GM23338 (cell line): Measurements from ENCODE around the gene RYR3. TPM values are rescaled to one million over a fixed set of nuclear protein-coding genes. Genes with fewer than 3 reads are reported as not detected.

Experiments used
- ATAC-seq: fragments of 200-7000 bp; cut with Tn5 transposase; 3 replicates; pipeline ENCODE4 v1.9.1; 2020
- DNase-seq: peaks from one replicate; pipeline ENCODE4 v3.0.0-alpha.2; 2015; ENCODE audit warnings: low spot score
- H2AFZ ChIP-seq: fragments of 200-600 bp; sonication (generic); 2 replicates; pipeline ENCODE4 v1.8.0; 2016; ENCODE audit warnings: antibody characterized with exemption, mild to moderate bottlenecking, moderate library complexity
- H3F3A ChIP-seq: fragments of 200-600 bp; sonication (generic); replicated peaks from 2 replicates; pipeline ENCODE4 v1.8.0; 2017; ENCODE audit warnings: antibody characterized with exemption, mixed run types, low read depth
- H3K27ac ChIP-seq: fragments of 200-600 bp; sonication (generic); 2 replicates; pipeline ENCODE4 v1.6.1; 2016; ENCODE audit warnings: low read depth
- H3K27me3 ChIP-seq: fragments of 200-600 bp; sonication (generic); 2 replicates; pipeline ENCODE4 v1.8.0; 2016; ENCODE audit warnings: mild to moderate bottlenecking, mixed run types, moderate library complexity; ENCODE audit not compliant: insufficient read depth
- H3K36me3 ChIP-seq: fragments of 200-600 bp; sonication (generic); 2 replicates; pipeline ENCODE4 v1.8.0; 2016; ENCODE audit warnings: mild to moderate bottlenecking; ENCODE audit not compliant: insufficient read depth
- H3K4me1 ChIP-seq: fragments of 200-600 bp; sonication (generic); 2 replicates; pipeline ENCODE4 v1.8.0; 2016; ENCODE audit warnings: mild to moderate bottlenecking, moderate library complexity; ENCODE audit not compliant: insufficient read depth
- H3K4me2 ChIP-seq: fragments of 200-600 bp; sonication (generic); 2 replicates; pipeline ENCODE4 v1.7.1; 2017; ENCODE audit warnings: mixed run types
- H3K4me3 ChIP-seq: fragments of 200-600 bp; sonication (generic); 2 replicates; pipeline ENCODE4 v1.6.1; 2016; ENCODE audit warnings: mixed run types
- H3K79me2 ChIP-seq: fragments of 200-600 bp; sonication (generic); replicated peaks from 2 replicates; pipeline ENCODE4 v1.8.0; 2017; ENCODE audit warnings: mild to moderate bottlenecking; ENCODE audit not compliant: insufficient read depth
- H3K9me2 ChIP-seq: fragments of 200-600 bp; sonication (generic); 2 replicates; pipeline ENCODE4 v1.8.0; 2017; ENCODE audit not compliant: insufficient read depth
- H4K20me1 ChIP-seq: fragments of 200-600 bp; sonication (generic); replicated peaks from 2 replicates; pipeline ENCODE4 v1.8.0; 2017; ENCODE audit warnings: mild to moderate bottlenecking; ENCODE audit not compliant: insufficient read depth
- H3K27ac Mint-ChIP-seq: 2 replicates; pipeline ENCODE4 v1.8.0; 2020; ENCODE audit warnings: inconsistent platforms, mild to moderate bottlenecking, moderate library complexity, mixed read lengths
- H3K27me3 Mint-ChIP-seq: 3 replicates; pipeline ENCODE4 v1.8.0; 2022; ENCODE audit warnings: low read depth, mild to moderate bottlenecking, moderate library complexity, mixed read lengths, inconsistent platforms; ENCODE audit not compliant: insufficient read depth, poor library complexity
- H3K36me3 Mint-ChIP-seq: 3 replicates; pipeline ENCODE4 v1.8.0; 2021; ENCODE audit warnings: low read depth, mild to moderate bottlenecking, inconsistent platforms, moderate library complexity, mixed read lengths
- H3K4me1 Mint-ChIP-seq: 3 replicates; pipeline ENCODE4 v1.8.0; 2020; ENCODE audit warnings: mild to moderate bottlenecking, inconsistent platforms, mixed read lengths
- H3K4me3 Mint-ChIP-seq: 3 replicates; pipeline ENCODE4 v1.8.0; 2021; ENCODE audit warnings: moderate library complexity, mild to moderate bottlenecking, inconsistent platforms, mixed read lengths
- H3K9me3 Mint-ChIP-seq: 3 replicates; pipeline ENCODE4 v1.8.0; 2020; ENCODE audit warnings: moderate library complexity, mild to moderate bottlenecking, inconsistent platforms, mixed read lengths
- CREB1 ChIP-seq: fragments of 250-450 bp; sonication (Bioruptor Pico); IDR thresholded peaks from 2 replicates; pipeline ENCODE4 v1.5.0; 2020; ENCODE audit warnings: low read depth, mild to moderate bottlenecking, moderate library complexity
- EZH2 ChIP-seq: fragments of 200-600 bp; sonication (generic); IDR thresholded peaks from one replicate; pipeline ENCODE4 v1.8.0; 2017; ENCODE audit warnings: antibody characterized with exemption, mild to moderate bottlenecking, low read depth; ENCODE audit not compliant: unreplicated experiment
- EZH2phosphoT487 ChIP-seq: fragments of 200-600 bp; sonication (generic); IDR thresholded peaks from one replicate; pipeline ENCODE4 v1.8.1; 2018; ENCODE audit warnings: antibody characterized with exemption; ENCODE audit not compliant: unreplicated experiment
- JUNB ChIP-seq: IDR thresholded peaks from one replicate; pipeline ENCODE4 v1.6.1; 2016; ENCODE audit warnings: antibody characterized with exemption; ENCODE audit not compliant: unreplicated experiment
- NANOG ChIP-seq: IDR thresholded peaks from 2 replicates; pipeline ENCODE4 v1.6.1; 2016; ENCODE audit warnings: antibody characterized with exemption, borderline replicate concordance
- POLR2AphosphoS5 ChIP-seq: IDR thresholded peaks from 2 replicates; pipeline ENCODE4 v1.6.1; 2016; ENCODE audit warnings: antibody characterized with exemption, low read depth
- STAT1 ChIP-seq: IDR thresholded peaks from one replicate; pipeline ENCODE4 v1.6.1; 2016; ENCODE audit warnings: antibody characterized with exemption; ENCODE audit not compliant: unreplicated experiment
- ZNF114 ChIP-seq: fragments of 250-450 bp; sonication (Bioruptor Pico); IDR thresholded peaks from 2 replicates; pipeline ENCODE4 v1.5.0; 2020; ENCODE audit warnings: mild to moderate bottlenecking, moderate library complexity
- ZNF331 ChIP-seq: fragments of 250-450 bp; sonication (Bioruptor Pico); IDR thresholded peaks from 2 replicates; pipeline ENCODE4 v1.5.0; 2020; ENCODE audit warnings: low read depth, mild to moderate bottlenecking, moderate library complexity
- polyA plus RNA-seq: library from polyadenylated mRNA; unstranded; fragments of >200 nt; fragmentation: Nextera tagmentation; extraction: Ambion mirVana; gene quantifications from 2 replicates; pipeline ENCODE4 v1.2.1, GENCODE V29; 2016
- total RNA-seq: library from RNA; depleted of rRNA; stranded (reverse); fragments of >200 nt; shearing (Covaris generic); gene quantifications from 2 replicates; pipeline ENCODE4 v1.2.3, GENCODE V29; 2014
- TF ChIP-seq, protein P1 (sequence below), 2 experiments: fragments of 200-600 bp in 1 of 2; sonication (generic) in 1 of 2; conservative IDR thresholded peaks; 2 replicates each; pipeline versions ENCODE4 v1.5.1 to v1.6.1; 2016 to 2017; ENCODE audit warnings: antibody characterized with exemption in 2 of 2, low read depth in 2 of 2, mild to moderate bottlenecking in 2 of 2, moderate library complexity in 1 of 2
- TF ChIP-seq, protein P2 (sequence below): IDR thresholded peaks from one replicate; pipeline ENCODE4 v1.6.1; 2018; ENCODE audit warnings: antibody characterized with exemption; ENCODE audit not compliant: unreplicated experiment
- TF ChIP-seq, protein P3 (sequence below): IDR thresholded peaks from 2 replicates; pipeline ENCODE4 v1.6.1; 2016; ENCODE audit warnings: antibody characterized with exemption
- TF ChIP-seq, protein P4 (sequence below): fragments of 250-450 bp; sonication (Bioruptor Pico); IDR thresholded peaks from 2 replicates; pipeline ENCODE4 v1.5.0; 2020; ENCODE audit warnings: mild to moderate bottlenecking, moderate library complexity

The RYR3 gene
- total and polyA plus RNA-seq, 2 experiments from 2014 or later, result 1.1 to 1.2 TPM

GRCh38 chr15:33468740-33469139 is 158.0 kb downstream of the RYR3 start:
- Histone ChIP-seq H3K27me3 (peaks cover 32% of the 10 kb centered on the region; the same call in 1 of the 2 replicates), H3K4me3 (no peak overlapping the region), H3K4me2 (0 out of 2 replicates have a peak overlapping the region, but pooled peaks have one; percentile 25), H4K20me1 (no peaks in the 10 kb centered on the region), H3K4me1 (peaks cover 13% of the 10 kb centered on the region), H3K36me3 (no peaks in the 10 kb centered on the region), H3K9me2 (0 out of 2 replicates have a peak, but pooled peaks cover 10% of the 10 kb centered on the region), H2AFZ (no peak overlapping the region), H3F3A (no peaks in the 10 kb centered on the region), H3K27ac (no peak overlapping the region), H3K79me2 (no peaks in the 10 kb centered on the region)
- H3K4me1 Mint-ChIP-seq, result no peaks in the 10 kb centered on the region
- no peak for TF ChIP-seq EZH2
- TF ChIP-seq STAT1, result no peak
- TF ChIP-seq, protein P1, sequence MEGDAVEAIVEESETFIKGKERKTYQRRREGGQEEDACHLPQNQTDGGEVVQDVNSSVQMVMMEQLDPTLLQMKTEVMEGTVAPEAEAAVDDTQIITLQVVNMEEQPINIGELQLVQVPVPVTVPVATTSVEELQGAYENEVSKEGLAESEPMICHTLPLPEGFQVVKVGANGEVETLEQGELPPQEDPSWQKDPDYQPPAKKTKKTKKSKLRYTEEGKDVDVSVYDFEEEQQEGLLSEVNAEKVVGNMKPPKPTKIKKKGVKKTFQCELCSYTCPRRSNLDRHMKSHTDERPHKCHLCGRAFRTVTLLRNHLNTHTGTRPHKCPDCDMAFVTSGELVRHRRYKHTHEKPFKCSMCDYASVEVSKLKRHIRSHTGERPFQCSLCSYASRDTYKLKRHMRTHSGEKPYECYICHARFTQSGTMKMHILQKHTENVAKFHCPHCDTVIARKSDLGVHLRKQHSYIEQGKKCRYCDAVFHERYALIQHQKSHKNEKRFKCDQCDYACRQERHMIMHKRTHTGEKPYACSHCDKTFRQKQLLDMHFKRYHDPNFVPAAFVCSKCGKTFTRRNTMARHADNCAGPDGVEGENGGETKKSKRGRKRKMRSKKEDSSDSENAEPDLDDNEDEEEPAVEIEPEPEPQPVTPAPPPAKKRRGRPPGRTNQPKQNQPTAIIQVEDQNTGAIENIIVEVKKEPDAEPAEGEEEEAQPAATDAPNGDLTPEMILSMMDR (conservative IDR thresholded peaks at IDR 0.05; ENCODE audit: low read depth in 2 of 2), result no peak
- TF ChIP-seq JUNB, result no peak
- no peak for TF ChIP-seq POLR2AphosphoS5
- no peak for TF ChIP-seq EZH2phosphoT487
- TF ChIP-seq CREB1 (CRISPR knock-in tag), result no peak
- TF ChIP-seq ZNF114 (CRISPR knock-in tag), result no peak
- no peak for TF ChIP-seq ZNF331 (CRISPR knock-in tag)
- TF ChIP-seq, protein P2, sequence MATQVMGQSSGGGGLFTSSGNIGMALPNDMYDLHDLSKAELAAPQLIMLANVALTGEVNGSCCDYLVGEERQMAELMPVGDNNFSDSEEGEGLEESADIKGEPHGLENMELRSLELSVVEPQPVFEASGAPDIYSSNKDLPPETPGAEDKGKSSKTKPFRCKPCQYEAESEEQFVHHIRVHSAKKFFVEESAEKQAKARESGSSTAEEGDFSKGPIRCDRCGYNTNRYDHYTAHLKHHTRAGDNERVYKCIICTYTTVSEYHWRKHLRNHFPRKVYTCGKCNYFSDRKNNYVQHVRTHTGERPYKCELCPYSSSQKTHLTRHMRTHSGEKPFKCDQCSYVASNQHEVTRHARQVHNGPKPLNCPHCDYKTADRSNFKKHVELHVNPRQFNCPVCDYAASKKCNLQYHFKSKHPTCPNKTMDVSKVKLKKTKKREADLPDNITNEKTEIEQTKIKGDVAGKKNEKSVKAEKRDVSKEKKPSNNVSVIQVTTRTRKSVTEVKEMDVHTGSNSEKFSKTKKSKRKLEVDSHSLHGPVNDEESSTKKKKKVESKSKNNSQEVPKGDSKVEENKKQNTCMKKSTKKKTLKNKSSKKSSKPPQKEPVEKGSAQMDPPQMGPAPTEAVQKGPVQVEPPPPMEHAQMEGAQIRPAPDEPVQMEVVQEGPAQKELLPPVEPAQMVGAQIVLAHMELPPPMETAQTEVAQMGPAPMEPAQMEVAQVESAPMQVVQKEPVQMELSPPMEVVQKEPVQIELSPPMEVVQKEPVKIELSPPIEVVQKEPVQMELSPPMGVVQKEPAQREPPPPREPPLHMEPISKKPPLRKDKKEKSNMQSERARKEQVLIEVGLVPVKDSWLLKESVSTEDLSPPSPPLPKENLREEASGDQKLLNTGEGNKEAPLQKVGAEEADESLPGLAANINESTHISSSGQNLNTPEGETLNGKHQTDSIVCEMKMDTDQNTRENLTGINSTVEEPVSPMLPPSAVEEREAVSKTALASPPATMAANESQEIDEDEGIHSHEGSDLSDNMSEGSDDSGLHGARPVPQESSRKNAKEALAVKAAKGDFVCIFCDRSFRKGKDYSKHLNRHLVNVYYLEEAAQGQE, result no peak
- no peak for TF ChIP-seq NANOG
- TF ChIP-seq, protein P3, sequence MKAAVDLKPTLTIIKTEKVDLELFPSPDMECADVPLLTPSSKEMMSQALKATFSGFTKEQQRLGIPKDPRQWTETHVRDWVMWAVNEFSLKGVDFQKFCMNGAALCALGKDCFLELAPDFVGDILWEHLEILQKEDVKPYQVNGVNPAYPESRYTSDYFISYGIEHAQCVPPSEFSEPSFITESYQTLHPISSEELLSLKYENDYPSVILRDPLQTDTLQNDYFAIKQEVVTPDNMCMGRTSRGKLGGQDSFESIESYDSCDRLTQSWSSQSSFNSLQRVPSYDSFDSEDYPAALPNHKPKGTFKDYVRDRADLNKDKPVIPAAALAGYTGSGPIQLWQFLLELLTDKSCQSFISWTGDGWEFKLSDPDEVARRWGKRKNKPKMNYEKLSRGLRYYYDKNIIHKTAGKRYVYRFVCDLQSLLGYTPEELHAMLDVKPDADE, result no peak
- TF ChIP-seq, protein P4, sequence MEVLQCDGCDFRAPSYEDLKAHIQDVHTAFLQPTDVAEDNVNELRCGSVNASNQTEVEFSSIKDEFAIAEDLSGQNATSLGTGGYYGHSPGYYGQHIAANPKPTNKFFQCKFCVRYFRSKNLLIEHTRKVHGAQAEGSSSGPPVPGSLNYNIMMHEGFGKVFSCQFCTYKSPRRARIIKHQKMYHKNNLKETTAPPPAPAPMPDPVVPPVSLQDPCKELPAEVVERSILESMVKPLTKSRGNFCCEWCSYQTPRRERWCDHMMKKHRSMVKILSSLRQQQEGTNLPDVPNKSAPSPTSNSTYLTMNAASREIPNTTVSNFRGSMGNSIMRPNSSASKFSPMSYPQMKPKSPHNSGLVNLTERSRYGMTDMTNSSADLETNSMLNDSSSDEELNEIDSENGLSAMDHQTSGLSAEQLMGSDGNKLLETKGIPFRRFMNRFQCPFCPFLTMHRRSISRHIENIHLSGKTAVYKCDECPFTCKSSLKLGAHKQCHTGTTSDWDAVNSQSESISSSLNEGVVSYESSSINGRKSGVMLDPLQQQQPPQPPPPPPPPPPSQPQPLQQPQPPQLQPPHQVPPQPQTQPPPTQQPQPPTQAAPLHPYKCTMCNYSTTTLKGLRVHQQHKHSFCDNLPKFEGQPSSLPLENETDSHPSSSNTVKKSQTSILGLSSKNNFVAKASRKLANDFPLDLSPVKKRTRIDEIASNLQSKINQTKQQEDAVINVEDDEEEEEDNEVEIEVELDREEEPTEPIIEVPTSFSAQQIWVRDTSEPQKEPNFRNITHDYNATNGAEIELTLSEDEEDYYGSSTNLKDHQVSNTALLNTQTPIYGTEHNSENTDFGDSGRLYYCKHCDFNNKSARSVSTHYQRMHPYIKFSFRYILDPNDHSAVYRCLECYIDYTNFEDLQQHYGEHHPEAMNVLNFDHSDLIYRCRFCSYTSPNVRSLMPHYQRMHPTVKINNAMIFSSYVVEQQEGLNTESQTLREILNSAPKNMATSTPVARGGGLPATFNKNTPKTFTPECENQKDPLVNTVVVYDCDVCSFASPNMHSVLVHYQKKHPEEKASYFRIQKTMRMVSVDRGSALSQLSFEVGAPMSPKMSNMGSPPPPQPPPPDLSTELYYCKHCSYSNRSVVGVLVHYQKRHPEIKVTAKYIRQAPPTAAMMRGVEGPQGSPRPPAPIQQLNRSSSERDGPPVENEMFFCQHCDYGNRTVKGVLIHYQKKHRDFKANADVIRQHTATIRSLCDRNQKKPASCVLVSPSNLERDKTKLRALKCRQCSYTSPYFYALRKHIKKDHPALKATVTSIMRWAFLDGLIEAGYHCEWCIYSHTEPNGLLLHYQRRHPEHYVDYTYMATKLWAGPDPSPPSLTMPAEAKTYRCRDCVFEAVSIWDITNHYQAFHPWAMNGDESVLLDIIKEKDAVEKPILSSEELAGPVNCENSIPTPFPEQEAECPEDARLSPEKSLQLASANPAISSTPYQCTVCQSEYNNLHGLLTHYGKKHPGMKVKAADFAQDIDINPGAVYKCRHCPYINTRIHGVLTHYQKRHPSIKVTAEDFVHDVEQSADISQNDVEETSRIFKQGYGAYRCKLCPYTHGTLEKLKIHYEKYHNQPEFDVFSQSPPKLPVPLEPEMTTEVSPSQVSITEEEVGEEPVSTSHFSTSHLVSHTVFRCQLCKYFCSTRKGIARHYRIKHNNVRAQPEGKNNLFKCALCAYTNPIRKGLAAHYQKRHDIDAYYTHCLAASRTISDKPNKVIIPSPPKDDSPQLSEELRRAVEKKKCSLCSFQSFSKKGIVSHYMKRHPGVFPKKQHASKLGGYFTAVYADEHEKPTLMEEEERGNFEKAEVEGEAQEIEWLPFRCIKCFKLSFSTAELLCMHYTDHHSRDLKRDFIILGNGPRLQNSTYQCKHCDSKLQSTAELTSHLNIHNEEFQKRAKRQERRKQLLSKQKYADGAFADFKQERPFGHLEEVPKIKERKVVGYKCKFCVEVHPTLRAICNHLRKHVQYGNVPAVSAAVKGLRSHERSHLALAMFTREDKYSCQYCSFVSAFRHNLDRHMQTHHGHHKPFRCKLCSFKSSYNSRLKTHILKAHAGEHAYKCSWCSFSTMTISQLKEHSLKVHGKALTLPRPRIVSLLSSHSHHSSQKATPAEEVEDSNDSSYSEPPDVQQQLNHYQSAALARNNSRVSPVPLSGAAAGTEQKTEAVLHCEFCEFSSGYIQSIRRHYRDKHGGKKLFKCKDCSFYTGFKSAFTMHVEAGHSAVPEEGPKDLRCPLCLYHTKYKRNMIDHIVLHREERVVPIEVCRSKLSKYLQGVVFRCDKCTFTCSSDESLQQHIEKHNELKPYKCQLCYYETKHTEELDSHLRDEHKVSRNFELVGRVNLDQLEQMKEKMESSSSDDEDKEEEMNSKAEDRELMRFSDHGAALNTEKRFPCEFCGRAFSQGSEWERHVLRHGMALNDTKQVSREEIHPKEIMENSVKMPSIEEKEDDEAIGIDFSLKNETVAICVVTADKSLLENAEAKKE (CRISPR knock-in tag), result no peak
- ATAC-seq, result peak; percentile 99
- peaks cover 6% of the 10 kb centered on the region for H3K27me3 Mint-ChIP-seq
- no peaks in the 10 kb centered on the region; the same call in 2 of the 3 replicates for H3K9me3 Mint-ChIP-seq
- peak; percentile 59 for DNase-seq
- no peak overlapping the region for H3K27ac Mint-ChIP-seq
- no peak overlapping the region for H3K4me3 Mint-ChIP-seq
- H3K36me3 Mint-ChIP-seq, result no peaks in the 10 kb centered on the region
